CD14-positive monocyte (primary cell): Measurements from ENCODE around the gene FRY. TPM values are rescaled to one million over a fixed set of nuclear protein-coding genes. Genes with fewer than 3 reads are reported as not detected.

ENCODE experiments used
- DNase-seq, 3 donors: peaks; one replicate each; pipeline ENCODE4 v3.0.0-alpha.2; 2011 to 2022
- H2AFZ ChIP-seq: 2 replicates; pipeline ENCODE4 v1.6.0; 2012; ENCODE audit warnings: mild to moderate bottlenecking, low read depth, low read length, inconsistent platforms; ENCODE audit not compliant: insufficient read depth, poor library complexity, severe bottlenecking
- H3K27ac ChIP-seq, 2 donors: 1 replicate in 1 of 2; 2 replicates in 1 of 2; pipeline ENCODE4 v1.5.1; 2012 to 2013; ENCODE audit warnings: low read length in 2 of 2, control low read depth in 1 of 2, inconsistent platforms in 1 of 2, low read depth in 1 of 2, mild to moderate bottlenecking in 1 of 2
- H3K27me3 ChIP-seq, 2 donors: one replicate each; pipeline versions ENCODE4 v1.6.0 to v1.6.1; 2011 to 2013; ENCODE audit warnings: low read length in 2 of 2; ENCODE audit not compliant: control insufficient read depth in 2 of 2, insufficient read depth in 2 of 2
- H3K36me3 ChIP-seq, 2 donors: replicated peaks in 1 of 2; 1 replicate in 1 of 2; 2 replicates in 1 of 2; pipeline versions ENCODE4 v1.5.1 to v1.6.1; 2012 to 2013; ENCODE audit warnings: low read length in 2 of 2, control low read depth in 1 of 2, inconsistent platforms in 1 of 2, mild to moderate bottlenecking in 1 of 2; ENCODE audit not compliant: insufficient read depth in 2 of 2, control insufficient read depth in 1 of 2
- H3K4me1 ChIP-seq, 2 donors: 1 replicate in 1 of 2; 2 replicates in 1 of 2; pipeline versions ENCODE4 v1.5.1 to v1.6.1; 2012 to 2013; ENCODE audit warnings: low read length in 2 of 2, control low read depth in 1 of 2, inconsistent platforms in 1 of 2, mild to moderate bottlenecking in 1 of 2, moderate library complexity in 1 of 2; ENCODE audit not compliant: insufficient read depth in 2 of 2, control insufficient read depth in 1 of 2
- H3K4me2 ChIP-seq: replicated peaks from 2 replicates; pipeline ENCODE3; 2012; ENCODE audit warnings: low read length, moderate library complexity, mild to moderate bottlenecking; ENCODE audit not compliant: poor library complexity, severe bottlenecking; ENCODE audit errors: extremely low read depth
- H3K4me3 ChIP-seq, 3 experiments: fragments of 200-600 bp in 1 of 3; sonication (generic) in 1 of 3; replicated peaks in 1 of 3; 1 replicate in 2 of 3; 2 replicates in 1 of 3; pipeline ENCODE4 v1.5.1; 2011 to 2013; ENCODE audit warnings: low read length in 3 of 3, mild to moderate bottlenecking in 3 of 3, control low read depth in 2 of 3, low read depth in 2 of 3, inconsistent platforms in 1 of 3, moderate library complexity in 1 of 3
- H3K79me2 ChIP-seq: 2 replicates; pipeline ENCODE4 v1.6.0; 2012; ENCODE audit warnings: mild to moderate bottlenecking, control low read depth, inconsistent platforms, low read length, moderate library complexity; ENCODE audit not compliant: insufficient read depth
- H3K9ac ChIP-seq: 2 replicates; pipeline ENCODE4 v1.6.0; 2017; ENCODE audit warnings: low read length, mild to moderate bottlenecking; ENCODE audit not compliant: insufficient read depth, poor library complexity, severe bottlenecking
- H3K9me3 ChIP-seq, 2 donors: replicated peaks in 1 of 2; 1 replicate in 1 of 2; 2 replicates in 1 of 2; pipeline versions ENCODE4 v1.5.1 to v1.6.1; 2012 to 2013; ENCODE audit warnings: low read length in 2 of 2, control low read depth in 1 of 2; ENCODE audit not compliant: control insufficient read depth in 1 of 2, insufficient read depth in 1 of 2
- H4K20me1 ChIP-seq: 2 replicates; pipeline ENCODE4 v1.6.0; 2012; ENCODE audit warnings: mild to moderate bottlenecking, low read length, control low read depth, moderate library complexity; ENCODE audit not compliant: insufficient read depth
- H3K27ac Mint-ChIP-seq, 7 donors: one replicate each; pipeline ENCODE4 v1.8.0; 2020; ENCODE audit warnings: mild to moderate bottlenecking in 7 of 7, mixed read lengths in 7 of 7, moderate library complexity in 6 of 7, inconsistent platforms in 2 of 7
- H3K27me3 Mint-ChIP-seq, 3 donors: one replicate each; pipeline ENCODE4 v1.8.0; 2021 to 2022; ENCODE audit warnings: low read depth in 3 of 3, mild to moderate bottlenecking in 3 of 3, mixed read lengths in 3 of 3, moderate library complexity in 3 of 3, inconsistent platforms in 1 of 3
- H3K36me3 Mint-ChIP-seq, 2 donors: one replicate each; pipeline ENCODE4 v1.8.0; 2020; ENCODE audit warnings: mixed read lengths in 2 of 2, inconsistent platforms in 1 of 2, mild to moderate bottlenecking in 1 of 2
- H3K4me1 Mint-ChIP-seq: one replicate; pipeline ENCODE4 v1.8.0; 2020; ENCODE audit warnings: mild to moderate bottlenecking, mixed read lengths
- H3K4me3 Mint-ChIP-seq, 2 donors: one replicate each; pipeline ENCODE4 v1.8.0; 2020; ENCODE audit warnings: mild to moderate bottlenecking in 2 of 2, mixed read lengths in 2 of 2, moderate library complexity in 1 of 2
- H3K9me3 Mint-ChIP-seq, 7 donors: one replicate each; pipeline ENCODE4 v1.8.0; 2020 to 2022; ENCODE audit warnings: mixed read lengths in 7 of 7, mild to moderate bottlenecking in 6 of 7, moderate library complexity in 6 of 7, inconsistent platforms in 2 of 7
- CTCF ChIP-seq: fragments of 200-600 bp; IDR thresholded peaks from one replicate; pipeline ENCODE4 v1.8.0; 2022; ENCODE audit warnings: antibody characterized with exemption, mild to moderate bottlenecking
- WGBS: methylation state at CpG from one replicate; pipeline ENCODE4 v1.1.5; 2013; ENCODE audit warnings: missing lambda C conversion rate; ENCODE audit not compliant: insufficient coverage; 5-methylcytosine and 5-hydroxymethylcytosine counted together
- intact Hi-C, 2 donors: fragments of 100-400 bp; cut with micrococcal nuclease; formaldehyde crosslinking; loops; one replicate each; pipeline versions ENCODE4 v1.15.0 to v1.15.1; 2023
- polyA plus RNA-seq, 3 donors: library from polyadenylated mRNA; depleted of rRNA in 1 of 3; unstranded in 2 of 3; stranded (reverse) in 1 of 3; fragments of 300-500 nt in 2 of 3; fragments of >200 nt in 1 of 3; fragmentation: Illumina TruSeq in 2 of 3; gene quantifications; 1 replicate in 2 of 3; 2 replicates in 1 of 3; pipeline ENCODE4 v1.2.3, GENCODE V29; 2012 to 2021

FRY gene
- polyA plus RNA-seq, 3 donors: 3.9 to 31.8 (median 5.0) TPM

GRCh38 chr13:32033744-32034143, 2.2 kb downstream of the FRY start:
- H3K4me2 ChIP-seq: peak overlapping the region; percentile 84
- no CpG with 5 or more reads among the region's 3 CpGs for WGBS
- DNase-seq: peak in 1 of 3 donors; percentile 20
- Mint-ChIP-seq H3K4me1 (peaks cover 78% of the 10 kb centered on the region), H3K4me3 (peak overlapping the region; percentile 11 to 76), H3K27me3 (no peaks in the 10 kb centered on the region), H3K36me3 (peaks cover 8 to 18% of the 10 kb centered on the region in 2 donors), H3K9me3 (no peaks in the 10 kb centered on the region), H3K27ac (peak overlapping the region; percentile 83 to 94 (median 91))
- no peak overlapping the region for H3K9ac ChIP-seq
- peaks cover 97% of the 10 kb centered on the region for H3K79me2 ChIP-seq
- peaks cover 63 to 76% of the 10 kb centered on the region in 2 donors for H3K4me1 ChIP-seq
- H3K27me3 ChIP-seq: no peaks in the 10 kb centered on the region
- peaks cover 5 to 9% of the 10 kb centered on the region in 2 donors for H3K36me3 ChIP-seq
- intact Hi-C loops: loop anchor here (5.0 to 10.0 kb wide), 2 partner anchors 81 to 121 kb away; no protein-coding TSS in a partner anchor
- no peaks in the 10 kb centered on the region for H3K9me3 ChIP-seq
- no peak overlapping the region for H2AFZ ChIP-seq
- H3K27ac ChIP-seq: peak overlapping the region; percentile 44 to 91
- peak overlapping the region; percentile 4 to 91 (median 13) for H3K4me3 ChIP-seq
- no peaks in the 10 kb centered on the region for H4K20me1 ChIP-seq
- TF ChIP-seq CTCF: no peak

DNA sequence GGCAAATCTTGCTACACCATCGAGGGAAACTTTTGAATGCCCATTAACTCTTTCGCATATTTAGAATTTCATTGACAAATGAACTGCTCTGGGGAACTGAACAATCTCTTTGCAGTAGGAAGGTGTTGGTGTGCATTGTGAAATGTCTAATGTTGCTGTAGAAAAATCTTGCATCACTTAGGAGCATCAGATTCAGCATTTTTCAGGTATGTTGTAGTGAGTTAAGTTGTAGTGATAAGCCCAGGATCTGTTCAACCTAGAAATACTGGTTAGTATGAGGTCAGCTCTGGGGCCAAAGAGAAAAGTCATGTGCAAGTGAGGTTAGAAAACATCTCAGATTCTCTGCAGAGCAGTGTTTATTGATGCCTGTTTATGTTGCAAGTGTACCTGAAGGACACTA, 4.1 kb downstream of the FRY start:
- Histone ChIP-seq H3K27me3 (no peaks in the 10 kb centered on the region), H3K36me3 (peaks cover 15 to 29% of the 10 kb centered on the region in 2 donors), H3K4me1 (peaks cover 58 to 65% of the 10 kb centered on the region in 2 donors), H3K9me3 (no peaks in the 10 kb centered on the region), H3K79me2 (peaks cover 97% of the 10 kb centered on the region), H2AFZ (no peak overlapping the region), H3K4me3 (peak overlapping the region in 1 of 3 experiments; percentile 66), H3K4me2 (peak overlapping the region; percentile 73), H3K27ac (peak overlapping the region; percentile 34 to 91), H3K9ac (no peak overlapping the region), H4K20me1 (no peaks in the 10 kb centered on the region)
- Mint-ChIP-seq H3K27me3 (no peaks in the 10 kb centered on the region), H3K4me3 (peak overlapping the region in 1 of 2 donors; percentile 81), H3K36me3 (peaks cover 23 to 34% of the 10 kb centered on the region in 2 donors), H3K27ac (peak overlapping the region; percentile 62 to 98 (median 91)), H3K4me1 (peaks cover 74% of the 10 kb centered on the region), H3K9me3 (no peaks in the 10 kb centered on the region)
- DNase-seq: peak in 2 of 3 donors; percentile 10 to 31
- intact Hi-C loops: loop anchor here (10.0 kb wide), 1 partner anchor 79 kb away; no protein-coding TSS in a partner anchor
- TF ChIP-seq CTCF: no peak
- WGBS: no CpG with 5 or more reads among the region's 2 CpGs
